Fibroblast of skin of back (primary cell): Measurements from ENCODE around the gene ZNF830.
A peak's percentile ranks its signal among the peaks of the same experiment; 100 is the strongest.
"Not testable (repeated sequence)": the region's sequence is repeated elsewhere in the genome, so short reads cannot be mapped to it uniquely, and the experiment has no call there.

ENCODE experiments used
- DNase-seq: peaks from one replicate; pipeline ENCODE4 v3.0.0-alpha.2; 2013

Gene ZNF830

GRCh38 chr17:34993031-34993430 lies 31.7 kb downstream of the ZNF830 start:
- DNase-seq: no peak

- no peak for DNase-seq
These were observed 35.3 kb downstream of the ZNF830 start for GRCh38 chr17:34996422-34997285.

DNA sequence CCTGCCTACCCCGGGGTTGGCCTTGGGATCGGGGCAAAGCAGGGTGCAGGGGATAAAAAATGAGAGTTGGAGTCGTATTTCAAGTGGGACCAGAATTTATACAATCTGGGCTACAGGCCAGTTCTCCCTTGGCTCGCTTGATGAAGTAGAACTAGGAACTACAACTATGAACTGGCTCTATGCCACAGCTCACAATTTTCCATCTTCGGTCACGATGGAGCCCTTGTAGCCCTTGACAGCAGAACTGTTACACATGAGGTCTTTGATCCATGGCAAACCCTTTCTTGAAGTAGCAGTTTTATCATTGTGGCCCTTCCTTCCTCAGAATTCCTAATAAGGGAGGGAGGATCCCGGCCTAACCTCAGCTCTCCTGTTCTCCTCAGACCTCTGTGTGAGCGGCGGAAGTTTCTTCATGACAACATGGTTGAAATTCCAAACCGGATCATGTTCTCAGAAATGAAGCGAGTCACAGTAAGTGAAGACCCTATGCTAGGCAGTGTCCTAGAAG lies 36.1 kb downstream of the ZNF830 start:
- peak; percentile 64 for DNase-seq

DNA sequence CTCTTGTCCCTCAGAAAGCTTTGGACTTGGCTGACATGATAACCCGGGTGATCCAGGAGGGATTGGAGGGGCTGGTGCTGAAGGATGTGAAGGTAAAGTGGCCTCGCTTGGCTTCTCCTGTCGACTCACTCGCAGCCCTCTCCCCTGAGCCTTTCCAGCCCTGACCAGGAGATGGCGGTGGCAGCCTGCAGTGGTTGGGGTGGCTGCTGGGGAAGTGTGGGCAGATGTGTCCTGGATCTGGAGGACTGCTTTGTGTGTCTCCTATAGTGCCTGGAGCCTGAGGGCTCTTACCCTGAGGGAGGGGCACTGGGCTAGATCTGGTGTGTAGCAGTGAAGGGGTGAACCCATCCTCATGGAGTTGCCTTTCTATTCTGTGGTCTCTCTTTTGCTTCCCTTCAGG lies 36.9 kb downstream of the ZNF830 start:
- peak; percentile 62 for DNase-seq

DNA sequence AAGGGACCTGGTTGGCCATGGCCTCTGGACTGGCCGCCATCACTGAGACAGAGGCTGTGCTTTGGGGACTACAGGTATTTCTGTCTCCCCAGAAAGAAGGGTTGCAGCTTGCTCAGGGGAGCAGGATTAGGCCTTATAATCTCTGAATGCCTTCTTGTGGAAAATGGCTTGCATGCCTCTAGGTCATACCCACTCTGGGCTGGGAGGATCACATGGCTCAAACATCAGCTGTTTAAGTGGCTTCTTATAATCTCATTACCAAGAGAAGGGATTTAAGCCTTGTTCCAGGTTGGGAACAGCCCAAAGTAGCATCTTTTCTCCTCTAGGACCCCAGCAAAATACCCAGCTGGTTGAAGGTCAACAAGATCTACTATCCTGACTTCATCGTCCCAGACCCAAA lies 38.1 kb downstream of the ZNF830 start:
- DNase-seq: no peak

GRCh38 chr17:35000965-35001364 lies 39.6 kb downstream of the ZNF830 start:
- not testable (repeated sequence) for DNase-seq

- DNase-seq: no peak
These were observed 40.2 kb downstream of the ZNF830 start for GRCh38 chr17:35001549-35001948.

- DNase-seq: no peak
These were observed 41.7 kb downstream of the ZNF830 start for GRCh38 chr17:35002876-35003551.

DNA sequence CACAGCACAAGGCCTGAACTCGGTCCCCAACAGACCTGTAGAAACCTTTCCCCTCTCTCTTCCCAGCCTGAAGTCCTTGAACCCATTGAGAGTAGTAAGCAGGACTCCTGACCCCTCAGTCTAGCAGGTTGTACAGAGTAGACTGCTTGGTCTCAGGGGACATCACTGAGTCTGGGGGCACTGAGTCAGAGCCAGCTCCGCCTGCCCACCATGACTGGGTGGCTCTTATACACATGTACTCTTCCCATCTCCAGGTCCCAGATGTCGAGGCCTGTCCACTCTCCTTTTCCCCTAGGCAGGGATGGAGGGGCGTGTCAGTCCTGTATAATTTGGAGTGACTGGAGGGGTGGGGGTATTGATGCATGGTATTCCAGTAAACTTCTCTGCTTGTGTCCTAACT lies 42.4 kb downstream of the ZNF830 start:
- DNase-seq: no peak

DNA sequence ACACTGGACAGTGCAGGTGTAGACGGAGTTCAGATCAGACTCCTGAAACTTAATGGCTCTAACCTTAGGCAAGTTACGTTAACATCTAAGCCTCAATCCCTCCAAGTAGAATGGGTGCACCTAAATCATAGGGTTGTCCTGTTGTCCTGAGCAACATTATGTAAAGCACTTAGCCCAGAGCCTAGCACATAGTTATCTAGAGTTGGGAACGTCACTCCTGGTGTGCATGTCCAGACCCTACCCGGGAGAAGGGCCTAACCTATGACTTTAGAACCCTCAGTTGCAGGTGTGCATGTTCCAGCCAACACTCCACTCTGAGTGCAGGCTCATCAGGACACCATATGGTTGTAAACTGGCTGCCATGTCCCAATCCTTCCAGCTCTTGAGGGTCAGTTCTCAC lies 45.0 kb downstream of the ZNF830 start:
- DNase-seq: no peak

- no peak for DNase-seq
These were observed 45.6 kb downstream of the ZNF830 start for GRCh38 chr17:35006961-35007360.

- no peak for DNase-seq
These were observed 48.8 kb downstream of the ZNF830 start for GRCh38 chr17:35010093-35010492.

- no peak for DNase-seq
These were observed 50.4 kb downstream of the ZNF830 start for GRCh38 chr17:35011671-35012216.
